ENCODE results near the gene MYOM3.
"Not testable (repeated sequence)": the region's sequence is repeated elsewhere in the genome, so short reads cannot be mapped to it uniquely, and the experiment has no call there.

The MYOM3 gene

GRCh38 chr1:24042315-24042714 lies 69.6 kb downstream of the MYOM3 start:
- no peak overlapping the region for H3K4me3 ChIP-seq (ENCODE audit: low read depth, low read length)
- in situ Hi-C loops (cut with HindIII; ENCODE audit: low sequenced_read_pairs): no loop called here
- TF ChIP-seq CTCF (IDR thresholded peaks at IDR 0.05; ENCODE audit: low read depth, low read length, missing control alignments): no peak
- no peak for DNase-seq (ENCODE audit: low read depth)

GRCh38 chr1:24036088-24036487 lies 75.8 kb downstream of the MYOM3 start:
- DNase-seq (ENCODE audit: low read depth): no peak
- H3K4me3 ChIP-seq (ENCODE audit: low read depth, low read length): no peak overlapping the region
- in situ Hi-C loops (cut with HindIII; ENCODE audit: low sequenced_read_pairs): no loop called here
- no peak for TF ChIP-seq CTCF (IDR thresholded peaks at IDR 0.05; ENCODE audit: low read depth, low read length, missing control alignments)

- no peak overlapping the region for H3K4me3 ChIP-seq (ENCODE audit: low read depth, low read length)
- in situ Hi-C loops (cut with HindIII; ENCODE audit: low sequenced_read_pairs): no loop called here
- no peak for TF ChIP-seq CTCF (IDR thresholded peaks at IDR 0.05; ENCODE audit: low read depth, low read length, missing control alignments)
- no peak for DNase-seq (ENCODE audit: low read depth)
Measured at GRCh38 chr1:24032981-24033380, 79.0 kb downstream of the MYOM3 start.

GRCh38 chr1:24030976-24031516 lies 80.9 kb downstream of the MYOM3 start:
- DNase-seq (ENCODE audit: low read depth); H3K4me3 ChIP-seq (ENCODE audit: low read depth, low read length); in situ Hi-C loops (cut with HindIII; ENCODE audit: low sequenced_read_pairs): not testable (repeated sequence)

GRCh38 chr1:24027838-24028468 lies 84.0 kb downstream of the MYOM3 start:
- peak; percentile 42 for TF ChIP-seq CTCF (IDR thresholded peaks at IDR 0.05; ENCODE audit: low read depth, low read length, missing control alignments)

GRCh38 chr1:24022581-24023361 lies 89.2 kb downstream of the MYOM3 start:
- no peak overlapping the region for H3K4me3 ChIP-seq (ENCODE audit: low read depth, low read length)
- in situ Hi-C loops (cut with HindIII; ENCODE audit: low sequenced_read_pairs): loop anchor here (10.0 kb wide), 1 partner anchor 58 kb away; no protein-coding TSS in a partner anchor
- no peak for TF ChIP-seq CTCF (IDR thresholded peaks at IDR 0.05; ENCODE audit: low read depth, low read length, missing control alignments)
- DNase-seq (ENCODE audit: low read depth): peak; percentile 55

More at GRCh38 chr1:24027838-24028468, 84.0 kb downstream of the MYOM3 start:
- peak; percentile 38 for DNase-seq (ENCODE audit: low read depth)
- H3K4me3 ChIP-seq (ENCODE audit: low read depth, low read length): no peak overlapping the region
- in situ Hi-C loops (cut with HindIII; ENCODE audit: low sequenced_read_pairs): loop anchor here (10.0 kb wide), 1 partner anchor 63 kb away; no protein-coding TSS in a partner anchor
